HepG2 (cell line): ENCODE data around the gene FEV. TPM values are rescaled to one million over a fixed set of nuclear protein-coding genes. Genes with fewer than 3 reads are reported as not detected.

Experiments
- AHR ChIP-seq: IDR thresholded peaks from 2 replicates; pipeline ENCODE4 v1.6.1; 2018; ENCODE audit warnings: missing genetic modification reagents, missing compliant biosample characterization
- ASH2L ChIP-seq: fragments of 300-600, 200-600 bp; sonication (generic); IDR thresholded peaks from 2 replicates; pipeline ENCODE4 v1.7.0; 2017; ENCODE audit warnings: low read depth, mild to moderate bottlenecking, moderate library complexity, mixed read lengths, low read length; ENCODE audit not compliant: insufficient read length
- ATAD3A ChIP-seq: sonication (generic); formaldehyde crosslinking; IDR thresholded peaks from 2 replicates; pipeline ENCODE4 v1.4.0; 2020; ENCODE audit warnings: missing genetic modification reagents
- ATF1 ChIP-seq: IDR thresholded peaks from 2 replicates; pipeline ENCODE4 v1.6.1; 2016; ENCODE audit warnings: mild to moderate bottlenecking, control low read depth
- CENPBD1 ChIP-seq: sonication (generic); formaldehyde crosslinking; IDR thresholded peaks from 2 replicates; pipeline ENCODE4 v1.8.0; 2022; ENCODE audit warnings: missing genetic modification reagents, low read depth, mild to moderate bottlenecking, borderline replicate concordance
- GATAD1 ChIP-seq: IDR thresholded peaks from 2 replicates; pipeline ENCODE4 v1.6.1; 2016; ENCODE audit warnings: missing genetic modification reagents, missing compliant biosample characterization
- HOMEZ ChIP-seq: IDR thresholded peaks from 2 replicates; pipeline ENCODE4 v1.6.1; 2016; ENCODE audit warnings: low read depth
- MAZ ChIP-seq, 2 experiments: sonication (generic) in 1 of 2; formaldehyde crosslinking in 1 of 2; IDR thresholded peaks; 2 replicates each; pipeline versions ENCODE4 v1.5.0 to v1.6.1; 2012 to 2020; ENCODE audit warnings: low read depth in 2 of 2, mild to moderate bottlenecking in 2 of 2, borderline replicate concordance in 1 of 2, improper control_type of control experiment in 1 of 2, low read length in 1 of 2, missing genetic modification reagents in 1 of 2, moderate library complexity in 1 of 2
- MXI1 ChIP-seq: IDR thresholded peaks from 3 replicates; pipeline ENCODE4 v1.6.1; 2012; ENCODE audit warnings: low read depth, low read length, inconsistent platforms, borderline replicate concordance
- NFKB2 ChIP-seq: sonication (generic); formaldehyde crosslinking; IDR thresholded peaks from 2 replicates; pipeline ENCODE4 v1.4.0; 2020; ENCODE audit warnings: missing genetic modification reagents, borderline replicate concordance
- NRL ChIP-seq: sonication (generic); formaldehyde crosslinking; IDR thresholded peaks from 2 replicates; pipeline ENCODE4 v1.5.0; 2020; ENCODE audit warnings: missing genetic modification reagents, mild to moderate bottlenecking, moderate library complexity, borderline replicate concordance
- PHF5A ChIP-seq: IDR thresholded peaks from one replicate; pipeline ENCODE4 v1.6.1; 2018; ENCODE audit warnings: low read depth, missing genetic modification reagents; ENCODE audit not compliant: unreplicated experiment
- RAD21 ChIP-seq: fragments of 450-650 bp; formaldehyde crosslinking; IDR thresholded peaks from 2 replicates; pipeline ENCODE4 v1.5.0; 2020; ENCODE audit warnings: mild to moderate bottlenecking
- SMC3 ChIP-seq: IDR thresholded peaks from 2 replicates; pipeline ENCODE4 v1.6.1; 2011; ENCODE audit warnings: low read length, improper control_type of control experiment
- SNAI1 ChIP-seq: sonication (generic); formaldehyde crosslinking; IDR thresholded peaks from 2 replicates; pipeline ENCODE4 v1.5.0; 2020; ENCODE audit warnings: mild to moderate bottlenecking, missing genetic modification reagents, borderline replicate concordance
- SOX5 ChIP-seq: IDR thresholded peaks from 2 replicates; pipeline ENCODE4 v1.6.1; 2016; ENCODE audit warnings: borderline replicate concordance
- SP4 ChIP-seq: sonication (generic); formaldehyde crosslinking; IDR thresholded peaks from 2 replicates; pipeline ENCODE4 v1.8.1; 2023; ENCODE audit warnings: mild to moderate bottlenecking, missing genetic modification reagents
- XRCC5 ChIP-seq: fragments of 200-400 bp; formaldehyde crosslinking; optimal IDR thresholded peaks from 2 replicates; pipeline ENCODE3; 2017; ENCODE audit warnings: mild to moderate bottlenecking, low read length
- YY1 ChIP-seq: IDR thresholded peaks from 2 replicates; pipeline ENCODE4 v1.6.1; 2011; ENCODE audit warnings: low read length, low read depth, moderate library complexity, mild to moderate bottlenecking; ENCODE audit not compliant: insufficient read depth, insufficient replicate concordance
- ZBTB49 ChIP-seq: sonication (generic); formaldehyde crosslinking; IDR thresholded peaks from 2 replicates; pipeline ENCODE4 v1.4.0; 2020; ENCODE audit warnings: missing genetic modification reagents, borderline replicate concordance
- ZNF331 ChIP-seq: sonication (generic); formaldehyde crosslinking; IDR thresholded peaks from 2 replicates; pipeline ENCODE4 v1.4.0; 2020; ENCODE audit warnings: missing genetic modification reagents
- ZNF354B ChIP-seq: sonication (generic); formaldehyde crosslinking; IDR thresholded peaks from 2 replicates; pipeline ENCODE4 v1.8.0; 2022; ENCODE audit warnings: mild to moderate bottlenecking, missing genetic modification reagents
- ZNF460 ChIP-seq: sonication (generic); formaldehyde crosslinking; IDR thresholded peaks from 2 replicates; pipeline ENCODE4 v1.5.1; 2020; ENCODE audit warnings: missing genetic modification reagents, mild to moderate bottlenecking, borderline replicate concordance
- ZNF496 ChIP-seq: sonication (generic); formaldehyde crosslinking; IDR thresholded peaks from 2 replicates; pipeline ENCODE4 v1.8.1; 2023; ENCODE audit warnings: mild to moderate bottlenecking, moderate library complexity, missing genetic modification reagents; ENCODE audit not compliant: insufficient replicate concordance
- ZNF543 ChIP-seq: sonication (generic); formaldehyde crosslinking; IDR thresholded peaks from 2 replicates; pipeline ENCODE4 v1.4.0; 2020; ENCODE audit warnings: mild to moderate bottlenecking, missing genetic modification reagents
- ZNF556 ChIP-seq: sonication (generic); formaldehyde crosslinking; IDR thresholded peaks from 2 replicates; pipeline ENCODE4 v1.4.0; 2020; ENCODE audit warnings: mild to moderate bottlenecking, missing genetic modification reagents, borderline replicate concordance
- ZNF746 ChIP-seq: sonication (generic); formaldehyde crosslinking; IDR thresholded peaks from 2 replicates; pipeline ENCODE4 v1.8.0; 2022; ENCODE audit warnings: mild to moderate bottlenecking, missing genetic modification reagents
- ZNF839 ChIP-seq: sonication (generic); formaldehyde crosslinking; IDR thresholded peaks from 2 replicates; pipeline ENCODE4 v1.4.0; 2020; ENCODE audit warnings: missing genetic modification reagents, mild to moderate bottlenecking, borderline replicate concordance
- polyA plus RNA-seq, 8 experiments: library from polyadenylated mRNA; depleted of rRNA in 3 of 8; stranded (reverse) in 7 of 8; unstranded in 1 of 8; fragments of >200 nt; fragmentation: Illumina TruSeq in 4 of 8; extraction: Trizol in 4 of 8; gene quantifications; 2 replicates each; pipeline versions ENCODE4 v1.2.1 to v1.2.3, GENCODE V29; 2011 to 2016; ENCODE audit warnings: low read depth in 4 of 8, missing spikeins in 1 of 8, mixed read lengths in 1 of 8; ENCODE audit not compliant: insufficient read depth in 1 of 8
- total RNA-seq, 5 experiments: library from RNA; depleted of rRNA; stranded (reverse); fragments of >200 nt; fragmentation: Illumina TruSeq; extraction: Trizol; gene quantifications; 2 replicates each; pipeline ENCODE4 v1.2.3, GENCODE V29; 2016; ENCODE audit warnings: low read depth in 1 of 5

FEV gene
- total and polyA plus RNA-seq, 2 of the 13 experiments (the other 11 are each of a cell fraction or from before 2014, with no cell fraction given) = not detected

- TF ChIP-seq ZNF746 (CRISPR knock-in tag) (no peak), SMC3 (peak; percentile 79), SNAI1 (CRISPR knock-in tag) (no peak), NFKB2 (CRISPR knock-in tag) (peak; percentile 51; the same call in 1 of the 2 replicates), MXI1 (peak; percentile 45; the same call in 1 of the 3 replicates), MAZ (IDR thresholded peaks at IDR 0.05; ENCODE audit: borderline replicate concordance, low read depth, low read length) (peak; percentile 75; the same call in 1 of the 2 replicates), MAZ (CRISPR knock-in tag; IDR thresholded peaks at IDR 0.05; ENCODE audit: low read depth) (no peak; the same call in 1 of the 2 replicates), ZNF354B (CRISPR knock-in tag) (no peak), ZNF556 (CRISPR knock-in tag) (0 out of 2 replicates have a peak, but pooled peaks have one; percentile 28), NRL (CRISPR knock-in tag) (peak; percentile 50; the same call in 1 of the 2 replicates), XRCC5 (peak; percentile 92), ZNF839 (CRISPR knock-in tag) (no peak), ZBTB49 (CRISPR knock-in tag) (0 out of 2 replicates have a peak, but pooled peaks have one; percentile 43), ZNF460 (CRISPR knock-in tag) (no peak), ATAD3A (no peak), YY1 (peak; percentile 41), AHR (CRISPR knock-in tag) (peak; percentile 89; the same call in 1 of the 2 replicates), CENPBD1 (CRISPR knock-in tag) (no peak), ASH2L (no peak), ZNF331 (CRISPR knock-in tag) (peak; percentile 33; the same call in 1 of the 2 replicates), RAD21 (CRISPR knock-in tag) (peak; percentile 95), ATF1 (no peak), HOMEZ (CRISPR knock-in tag) (0 out of 2 replicates have a peak, but pooled peaks have one; percentile 17), SOX5 (CRISPR knock-in tag) (peak; percentile 29; the same call in 1 of the 2 replicates), ZNF496 (no peak), ZNF543 (CRISPR knock-in tag) (no peak; the same call in 1 of the 2 replicates), GATAD1 (CRISPR knock-in tag) (no peak), PHF5A (no peak), SP4 (0 out of 2 replicates have a peak, but pooled peaks have one; percentile 39)
Measured at GRCh38 chr2:219029829-219030165, 44.8 kb upstream of the FEV start (continued).
